SU-DHL-6 (cell line): ENCODE measurements around the gene KDM2B.

ENCODE experiments used
- H2AFZ ChIP-seq: fragments of 200-600 bp; sonication (generic); 2 replicates; pipeline ENCODE4 v1.6.1; 2014; ENCODE audit warnings: low read depth, mild to moderate bottlenecking, moderate library complexity, mixed read lengths, antibody characterized with exemption, low read length; ENCODE audit not compliant: severe bottlenecking
- H3F3A ChIP-seq: fragments of 200-600 bp; shearing (Covaris generic); 2 replicates; pipeline ENCODE4 v1.6.0; 2016; ENCODE audit warnings: antibody characterized with exemption, mild to moderate bottlenecking; ENCODE audit not compliant: insufficient read depth
- H3K27ac ChIP-seq: fragments of 200-600 bp; sonication (generic); 2 replicates; pipeline ENCODE4 v1.5.1; 2016; ENCODE audit warnings: low read depth, mild to moderate bottlenecking, low read length, moderate library complexity, mixed read lengths
- H3K27me3 ChIP-seq: fragments of 200-600 bp; sonication (generic), shearing (Covaris generic); 2 replicates; pipeline ENCODE4 v1.6.0; 2014; ENCODE audit warnings: mild to moderate bottlenecking, low read length
- H3K36me3 ChIP-seq: fragments of 200-600 bp; sonication (generic); 2 replicates; pipeline ENCODE4 v1.6.1; 2014; ENCODE audit warnings: mild to moderate bottlenecking, low read length, mixed read lengths
- H3K4me2 ChIP-seq: fragments of 300-600, 200-600 bp; shearing (Covaris generic), sonication (generic); 2 replicates; pipeline ENCODE4 v1.6.0; 2014; ENCODE audit warnings: low read length, low read depth, mild to moderate bottlenecking; ENCODE audit not compliant: poor library complexity, severe bottlenecking
- H3K4me3 ChIP-seq: fragments of 200-600 bp; sonication (generic); 2 replicates; pipeline ENCODE4 v1.5.1; 2014; ENCODE audit warnings: antibody characterized with exemption, low read length, mild to moderate bottlenecking, mixed read lengths; ENCODE audit not compliant: insufficient read depth, poor library complexity, severe bottlenecking
- H3K79me2 ChIP-seq: fragments of 200-600 bp; sonication (generic); 2 replicates; pipeline ENCODE4 v1.6.1; 2014; ENCODE audit warnings: mild to moderate bottlenecking, low read length, moderate library complexity; ENCODE audit not compliant: insufficient read depth
- H3K9ac ChIP-seq: fragments of 200-600 bp; sonication (generic); 2 replicates; pipeline ENCODE4 v1.7.0; 2014; ENCODE audit warnings: mild to moderate bottlenecking, low read length
- H3K9me2 ChIP-seq: fragments of 200-600 bp; sonication (generic); replicated peaks from 2 replicates; pipeline ENCODE4 v1.6.1; 2014; ENCODE audit warnings: low read length; ENCODE audit not compliant: insufficient read depth
- H3K9me3 ChIP-seq: fragments of 200-600 bp; sonication (generic); 2 replicates; pipeline ENCODE4 v1.6.1; 2014; ENCODE audit warnings: low read length, mixed read lengths; ENCODE audit not compliant: insufficient read depth
- H4K20me1 ChIP-seq: fragments of 200-600 bp; sonication (generic); 2 replicates; pipeline ENCODE4 v1.6.1; 2014; ENCODE audit warnings: low read depth, mild to moderate bottlenecking, antibody characterized with exemption, low read length, moderate library complexity, mixed read lengths
- EZH2phosphoT487 ChIP-seq: fragments of 200-600 bp; sonication (generic), shearing (Covaris generic); conservative IDR thresholded peaks from 2 replicates; pipeline ENCODE4 v1.6.1; 2018; ENCODE audit warnings: mild to moderate bottlenecking, antibody characterized with exemption, low read length, moderate library complexity, mixed read lengths
- TF ChIP-seq, protein P1 (sequence below): fragments of 200-600 bp; sonication (generic); IDR thresholded peaks from one replicate; pipeline ENCODE4 v1.5.1; 2017; ENCODE audit warnings: antibody characterized with exemption, mild to moderate bottlenecking, low read length, moderate library complexity; ENCODE audit not compliant: insufficient read depth, poor library complexity, severe bottlenecking

KDM2B gene

GRCh38 chr12:121465921-121466793, 114.7 kb downstream of the KDM2B start:
- Histone ChIP-seq H3K9me2 (no peaks in the 10 kb centered on the region), H3K36me3 (no peaks in the 10 kb centered on the region), H3K27ac (peak overlapping the region; percentile 77), H3K9ac (peak overlapping the region; percentile 75), H3K4me3 (peak overlapping the region; percentile 78), H3K27me3 (no peaks in the 10 kb centered on the region), H3K9me3 (no peaks in the 10 kb centered on the region), H4K20me1 (no peaks in the 10 kb centered on the region; the same call in 1 of the 2 replicates), H3K79me2 (peaks cover 53% of the 10 kb centered on the region), H2AFZ (peak overlapping the region; percentile 49), H3K4me2 (peak overlapping the region; percentile 73), H3F3A (peaks cover 12% of the 10 kb centered on the region)
- TF ChIP-seq, protein P1, sequence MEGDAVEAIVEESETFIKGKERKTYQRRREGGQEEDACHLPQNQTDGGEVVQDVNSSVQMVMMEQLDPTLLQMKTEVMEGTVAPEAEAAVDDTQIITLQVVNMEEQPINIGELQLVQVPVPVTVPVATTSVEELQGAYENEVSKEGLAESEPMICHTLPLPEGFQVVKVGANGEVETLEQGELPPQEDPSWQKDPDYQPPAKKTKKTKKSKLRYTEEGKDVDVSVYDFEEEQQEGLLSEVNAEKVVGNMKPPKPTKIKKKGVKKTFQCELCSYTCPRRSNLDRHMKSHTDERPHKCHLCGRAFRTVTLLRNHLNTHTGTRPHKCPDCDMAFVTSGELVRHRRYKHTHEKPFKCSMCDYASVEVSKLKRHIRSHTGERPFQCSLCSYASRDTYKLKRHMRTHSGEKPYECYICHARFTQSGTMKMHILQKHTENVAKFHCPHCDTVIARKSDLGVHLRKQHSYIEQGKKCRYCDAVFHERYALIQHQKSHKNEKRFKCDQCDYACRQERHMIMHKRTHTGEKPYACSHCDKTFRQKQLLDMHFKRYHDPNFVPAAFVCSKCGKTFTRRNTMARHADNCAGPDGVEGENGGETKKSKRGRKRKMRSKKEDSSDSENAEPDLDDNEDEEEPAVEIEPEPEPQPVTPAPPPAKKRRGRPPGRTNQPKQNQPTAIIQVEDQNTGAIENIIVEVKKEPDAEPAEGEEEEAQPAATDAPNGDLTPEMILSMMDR, result no peak
- no peak for TF ChIP-seq EZH2phosphoT487

DNA sequence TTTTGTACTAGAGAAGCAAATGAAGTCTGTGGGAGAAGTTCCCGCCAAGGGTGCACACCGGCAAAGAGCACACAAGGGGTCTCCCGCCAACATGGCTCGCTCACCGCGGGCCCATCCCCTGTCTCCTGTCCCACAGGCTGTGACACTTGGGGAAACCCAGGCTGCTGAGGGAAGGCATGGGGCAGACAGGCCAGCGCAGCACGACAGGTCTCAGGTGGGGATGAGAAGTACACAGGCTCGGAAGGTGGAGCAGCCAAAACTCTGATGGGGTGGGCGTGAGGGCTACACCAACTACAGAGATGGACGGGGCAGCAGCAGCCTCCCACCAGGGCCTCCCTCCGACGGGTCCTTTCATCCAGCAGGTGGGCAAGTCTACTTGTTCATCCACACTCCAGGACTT, 116.5 kb downstream of the KDM2B start:
- no peak overlapping the region for H3K27ac ChIP-seq
- H3K4me2 ChIP-seq, result no peak overlapping the region
- peaks cover 12% of the 10 kb centered on the region for H3F3A ChIP-seq
- no peak overlapping the region for H3K9ac ChIP-seq
- TF ChIP-seq, protein P1, result no peak
- TF ChIP-seq EZH2phosphoT487, result no peak
- H3K79me2 ChIP-seq, result peaks cover 71% of the 10 kb centered on the region
- H3K9me2 ChIP-seq, result no peaks in the 10 kb centered on the region
- H3K27me3 ChIP-seq, result no peaks in the 10 kb centered on the region
- no peak overlapping the region for H2AFZ ChIP-seq
- no peak overlapping the region for H3K4me3 ChIP-seq
- H4K20me1 ChIP-seq, result no peaks in the 10 kb centered on the region; the same call in 1 of the 2 replicates
- H3K9me3 ChIP-seq, result no peaks in the 10 kb centered on the region
- H3K36me3 ChIP-seq, result no peaks in the 10 kb centered on the region

DNA sequence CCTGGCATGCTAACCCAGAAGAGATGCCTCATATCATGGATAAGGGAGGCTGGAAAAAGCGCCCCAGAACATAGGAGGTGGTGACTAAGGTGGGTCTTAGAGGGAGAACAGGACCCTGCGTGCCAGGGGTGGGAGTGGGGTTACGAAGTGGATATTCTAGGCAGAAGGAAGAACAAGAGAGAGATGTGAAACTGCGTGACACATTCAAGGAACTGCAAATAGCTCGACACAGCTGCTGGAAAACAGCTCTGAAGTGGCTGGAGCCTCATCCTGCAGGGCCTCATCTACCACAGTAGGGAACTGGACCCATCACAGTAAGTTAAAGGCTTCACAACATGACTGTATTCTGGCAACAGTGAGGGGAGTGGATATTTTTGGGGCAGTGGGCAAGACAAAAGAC, 119.8 kb downstream of the KDM2B start:
- Histone ChIP-seq H3K36me3 (no peaks in the 10 kb centered on the region), H3F3A (0 out of 2 replicates have a peak, but pooled peaks cover under 1% of the 10 kb centered on the region), H3K4me2 (no peak overlapping the region), H3K27ac (no peak overlapping the region), H3K9me2 (no peaks in the 10 kb centered on the region), H3K27me3 (no peaks in the 10 kb centered on the region), H2AFZ (no peak overlapping the region), H3K9ac (no peak overlapping the region), H3K79me2 (peaks cover 100% of the 10 kb centered on the region), H3K4me3 (no peak overlapping the region), H4K20me1 (no peaks in the 10 kb centered on the region; the same call in 1 of the 2 replicates), H3K9me3 (no peaks in the 10 kb centered on the region)
- no peak for TF ChIP-seq EZH2phosphoT487
- TF ChIP-seq, protein P1, result no peak
